A172 (cell line): Measurements from ENCODE around the gene P2RX4. TPM values are rescaled to one million over a fixed set of nuclear protein-coding genes. Genes with fewer than 3 reads are reported as not detected.
A peak's percentile ranks its signal among the peaks of the same experiment; 100 is the strongest.
"Not testable (repeated sequence)": the region's sequence is repeated elsewhere in the genome, so short reads cannot be mapped to it uniquely, and the experiment has no call there.

Experiments
- DNase-seq: peaks from one replicate; pipeline ENCODE4 v3.0.0-alpha.2; 2015; ENCODE audit warnings: low spot score
- total RNA-seq: library from RNA; depleted of rRNA; stranded (reverse); fragments of >200 nt; shearing (Covaris generic); gene quantifications from 2 replicates; pipeline ENCODE4 v1.2.3, GENCODE V29; 2014

Gene P2RX4
- total RNA-seq, 1 experiment from 2014 or later = 16.2 TPM

- no peak for DNase-seq
Observed at GRCh38 chr12:121219353-121219986, 9.5 kb downstream of the P2RX4 start.

- DNase-seq = no peak
Observed at GRCh38 chr12:121222847-121223246, 12.9 kb downstream of the P2RX4 start.

- DNase-seq = no peak
Observed at GRCh38 chr12:121223292-121224285, 13.7 kb downstream of the P2RX4 start.

- DNase-seq = no peak
Observed at GRCh38 chr12:121224591-121224990, 14.7 kb downstream of the P2RX4 start.

- DNase-seq = no peak
Observed at GRCh38 chr12:121226399-121226798, 16.5 kb downstream of the P2RX4 start.

GRCh38 chr12:121226871-121227270 lies 16.9 kb downstream of the P2RX4 start:
- DNase-seq = not testable (repeated sequence)

- no peak for DNase-seq
Observed at GRCh38 chr12:121227294-121227693, 17.4 kb downstream of the P2RX4 start.

GRCh38 chr12:121228919-121229665 lies 19.2 kb downstream of the P2RX4 start:
- DNase-seq = no peak

- DNase-seq = peak; percentile 59
Observed at GRCh38 chr12:121229826-121230537, 20.1 kb downstream of the P2RX4 start.

- DNase-seq = no peak
Observed at GRCh38 chr12:121230538-121230907, 20.6 kb downstream of the P2RX4 start.

GRCh38 chr12:121232163-121232562 lies 22.2 kb downstream of the P2RX4 start:
- no peak for DNase-seq

- DNase-seq = no peak
Observed at GRCh38 chr12:121232977-121233627, 23.2 kb downstream of the P2RX4 start.

GRCh38 chr12:121233628-121234020 lies 23.7 kb downstream of the P2RX4 start:
- DNase-seq = no peak

GRCh38 chr12:121236776-121237175 lies 26.8 kb downstream of the P2RX4 start:
- no peak for DNase-seq

- DNase-seq = no peak
Observed at GRCh38 chr12:121237415-121237814, 27.5 kb downstream of the P2RX4 start.

- no peak for DNase-seq
Observed at GRCh38 chr12:121238086-121238485, 28.2 kb downstream of the P2RX4 start.

- no peak for DNase-seq
Observed at GRCh38 chr12:121238604-121239350, 28.8 kb downstream of the P2RX4 start.

GRCh38 chr12:121239351-121240061 lies 29.6 kb downstream of the P2RX4 start:
- DNase-seq = no peak

GRCh38 chr12:121240062-121240420 lies 30.1 kb downstream of the P2RX4 start:
- DNase-seq = no peak
